GM18867 (cell line): ENCODE data around the gene RRP1.

Experiments used
- ATAC-seq: cut with Tn5 transposase; IDR thresholded peaks from one replicate; pipeline ENCODE4 v1.9.1; 2021; ENCODE audit warnings: mild to moderate bottlenecking, moderate library complexity; ENCODE audit not compliant: unreplicated experiment

RRP1 gene

DNA sequence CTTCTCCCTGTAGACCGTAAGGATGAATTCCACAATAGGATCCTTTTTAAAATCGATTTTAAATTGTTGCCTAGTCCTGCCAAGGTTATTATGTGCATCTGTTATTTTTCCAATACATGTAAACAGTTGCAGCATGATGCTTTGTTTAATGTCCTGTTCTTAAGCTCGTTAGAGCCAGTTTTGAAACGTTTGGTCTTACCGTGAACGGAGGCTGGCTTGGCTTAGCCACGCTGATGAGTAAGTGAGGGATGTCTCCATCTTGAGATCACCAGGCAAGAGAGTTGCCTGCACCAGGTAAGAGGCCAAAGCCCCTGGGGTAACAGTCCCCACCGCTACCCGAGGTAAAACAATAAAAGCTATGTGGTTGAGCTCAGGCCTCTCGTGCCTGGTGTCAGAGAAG lies 30.6 kb upstream of the RRP1 start:
- ATAC-seq, result no peak

DNA sequence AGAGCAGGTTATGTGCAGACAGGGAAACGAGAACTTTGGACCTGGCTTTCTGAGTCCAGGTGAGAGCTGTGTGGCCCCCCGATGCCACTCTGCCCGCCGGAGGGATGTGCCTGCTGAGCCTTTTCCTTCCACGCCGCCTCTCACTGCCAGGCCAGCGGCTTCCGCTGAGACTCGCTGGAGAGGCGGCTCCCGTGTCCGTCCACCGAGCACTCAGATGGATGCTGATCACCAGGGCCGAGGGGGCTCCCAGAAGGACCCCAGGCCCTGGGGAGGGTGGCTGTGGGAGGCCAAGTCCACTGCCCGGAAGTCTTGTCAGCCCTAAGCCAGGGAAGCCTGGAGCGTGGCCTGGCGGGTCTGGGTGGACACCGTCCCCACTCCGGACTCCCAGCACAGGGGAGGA lies 29.7 kb upstream of the RRP1 start:
- ATAC-seq, result no peak

- no peak for ATAC-seq
Measured at GRCh38 chr21:43760391-43760958, 28.9 kb upstream of the RRP1 start.

- ATAC-seq, result no peak
Measured at GRCh38 chr21:43761886-43762285, 27.5 kb upstream of the RRP1 start.

- no peak for ATAC-seq
Measured at GRCh38 chr21:43762303-43763128, 26.9 kb upstream of the RRP1 start.

- ATAC-seq, result no peak
Measured at GRCh38 chr21:43763901-43764523, 25.4 kb upstream of the RRP1 start.

DNA sequence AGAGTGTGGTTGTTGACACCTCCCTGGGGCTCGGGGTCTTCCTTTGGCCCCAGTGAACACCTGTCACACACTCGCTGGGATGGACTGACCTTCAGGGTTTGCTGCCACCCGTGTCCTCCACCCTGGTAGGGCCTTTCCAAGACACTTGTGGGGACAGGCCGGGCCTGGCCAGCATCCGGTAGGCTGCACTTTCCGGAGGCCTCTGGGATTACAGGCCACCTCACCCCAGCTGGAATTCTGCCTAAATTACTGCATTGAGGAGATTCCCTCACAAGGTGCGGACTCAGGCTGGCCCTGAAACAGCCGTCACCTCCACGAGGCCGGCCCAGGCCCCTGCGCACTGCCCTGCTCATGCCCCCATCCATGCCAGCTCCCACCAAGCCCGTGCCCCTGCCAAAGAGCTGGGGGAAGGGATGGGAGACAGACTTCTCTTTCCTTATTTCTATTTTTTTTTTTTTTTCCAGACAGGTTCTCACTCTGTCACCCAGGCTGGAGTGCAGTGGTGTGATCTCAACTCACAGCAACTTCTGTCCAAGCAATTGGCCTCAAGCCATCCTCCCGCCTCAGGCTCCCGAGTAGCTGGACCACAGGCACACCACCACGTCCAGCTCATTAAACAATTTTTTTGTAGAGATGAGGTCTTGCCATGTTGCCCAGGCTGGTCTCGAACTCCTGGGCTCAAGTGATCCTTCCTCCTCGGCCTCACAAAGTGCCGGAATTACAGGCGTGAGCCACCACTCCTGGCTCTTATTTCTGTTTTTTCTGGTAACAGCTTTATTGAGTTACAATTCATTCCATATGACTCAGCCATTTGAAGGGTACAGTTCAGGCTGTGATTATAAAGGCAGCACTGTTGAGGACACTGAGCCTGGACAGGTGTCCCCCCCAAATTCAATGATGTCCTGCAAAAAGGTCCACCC lies 24.5 kb upstream of the RRP1 start:
- no peak for ATAC-seq

- no peak for ATAC-seq
Measured at GRCh38 chr21:43766734-43767497, 22.5 kb upstream of the RRP1 start.

GRCh38 chr21:43767498-43767983 lies 21.8 kb upstream of the RRP1 start:
- no peak for ATAC-seq

GRCh38 chr21:43767984-43768867 lies 21.2 kb upstream of the RRP1 start:
- no peak for ATAC-seq

GRCh38 chr21:43768868-43769167 lies 20.6 kb upstream of the RRP1 start:
- no peak for ATAC-seq

DNA sequence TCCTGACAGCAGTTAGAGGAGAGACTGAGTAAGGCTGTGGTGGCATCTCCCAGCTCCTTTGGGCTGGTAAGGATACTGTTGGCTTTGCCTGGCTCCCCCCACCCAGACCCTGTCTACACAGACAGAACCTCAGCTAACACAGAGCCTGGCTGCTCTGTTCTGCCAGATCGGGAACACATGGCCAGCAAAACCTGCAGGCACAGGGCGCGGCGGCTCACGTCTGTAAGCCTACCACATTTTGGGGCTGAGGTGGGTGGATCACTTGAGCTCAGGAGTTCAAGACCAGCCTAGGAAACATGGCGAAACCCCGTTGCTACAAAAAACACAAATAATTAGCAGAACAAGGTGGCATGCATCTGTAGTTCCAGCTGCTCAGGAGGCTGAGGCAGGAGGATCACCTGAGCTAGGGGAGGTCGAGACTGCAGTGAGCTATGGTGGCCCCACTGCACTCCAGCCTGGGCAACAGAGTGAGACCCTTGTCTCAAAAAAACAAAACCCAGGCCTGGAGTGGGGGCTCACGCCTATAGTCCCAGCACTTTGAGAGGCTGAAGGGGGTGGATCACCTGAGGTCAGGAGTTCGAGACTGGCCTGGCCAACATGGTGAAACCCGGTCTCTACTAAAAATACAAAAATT lies 19.9 kb upstream of the RRP1 start:
- no peak for ATAC-seq

DNA sequence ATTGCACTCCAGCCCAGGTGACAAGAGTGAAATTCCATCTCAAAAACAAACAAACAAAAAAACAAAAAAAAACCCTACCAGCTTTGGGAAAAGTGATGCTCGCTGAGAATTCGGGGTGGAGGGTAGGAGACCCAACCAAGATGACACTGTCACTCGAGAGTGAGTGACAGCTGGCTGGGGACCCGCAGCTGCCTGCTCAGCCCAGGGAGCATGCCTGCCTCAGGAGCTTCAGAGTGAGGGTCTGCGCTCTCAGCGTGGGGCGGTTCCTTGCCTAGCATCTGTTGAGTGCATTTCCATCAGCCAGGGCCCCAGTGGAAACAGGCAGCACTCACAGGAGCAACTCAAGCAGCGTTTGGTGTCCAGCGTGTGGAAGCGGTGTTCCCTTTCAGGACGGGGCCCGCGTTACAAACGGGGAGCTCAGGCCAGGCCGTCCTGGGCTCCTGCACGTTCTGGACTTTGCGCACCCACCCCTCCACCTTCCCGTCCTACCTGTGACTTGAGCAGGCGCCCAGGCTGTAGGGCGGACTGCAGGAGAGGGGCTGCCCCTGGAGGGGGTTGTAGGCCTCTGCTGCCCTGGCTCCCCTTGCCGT lies 19.2 kb upstream of the RRP1 start:
- no peak for ATAC-seq

GRCh38 chr21:43771199-43771675 lies 18.1 kb upstream of the RRP1 start:
- no peak for ATAC-seq

DNA sequence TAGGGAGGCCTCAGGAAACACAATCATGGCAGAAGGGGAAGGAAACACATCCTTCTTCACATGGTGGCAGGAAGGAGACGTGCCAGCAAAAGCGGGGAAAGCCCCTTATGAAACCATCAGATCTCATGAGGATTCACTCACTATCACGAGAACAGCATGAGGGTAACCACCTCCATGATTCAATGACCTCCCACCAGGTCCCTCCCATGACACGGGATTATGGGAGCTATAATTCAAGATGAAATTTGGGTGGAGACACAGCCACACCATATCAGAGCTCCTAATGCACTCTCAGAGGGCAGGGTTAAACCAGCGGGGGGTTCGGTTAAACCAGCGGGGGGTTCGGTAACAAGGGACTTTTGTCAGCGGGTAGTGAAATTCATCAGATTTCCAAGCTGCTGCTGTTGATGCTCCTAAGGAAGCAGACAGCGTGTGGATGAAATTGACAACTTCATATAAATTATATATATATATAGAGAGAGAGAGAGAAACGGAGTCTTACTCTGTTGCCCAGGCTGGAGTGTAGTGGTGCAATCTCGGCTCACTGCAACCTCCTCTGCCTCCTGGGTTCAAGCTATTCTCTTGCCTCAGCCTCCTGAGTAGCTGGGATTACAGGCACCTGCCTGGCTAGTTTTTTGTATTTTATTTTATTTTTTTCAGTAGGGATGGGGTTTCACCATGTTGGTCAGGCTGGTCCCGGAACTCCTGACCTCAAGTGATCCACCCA lies 17.5 kb upstream of the RRP1 start:
- no peak for ATAC-seq

GRCh38 chr21:43772425-43772821 lies 17.0 kb upstream of the RRP1 start:
- ATAC-seq, result no peak

DNA sequence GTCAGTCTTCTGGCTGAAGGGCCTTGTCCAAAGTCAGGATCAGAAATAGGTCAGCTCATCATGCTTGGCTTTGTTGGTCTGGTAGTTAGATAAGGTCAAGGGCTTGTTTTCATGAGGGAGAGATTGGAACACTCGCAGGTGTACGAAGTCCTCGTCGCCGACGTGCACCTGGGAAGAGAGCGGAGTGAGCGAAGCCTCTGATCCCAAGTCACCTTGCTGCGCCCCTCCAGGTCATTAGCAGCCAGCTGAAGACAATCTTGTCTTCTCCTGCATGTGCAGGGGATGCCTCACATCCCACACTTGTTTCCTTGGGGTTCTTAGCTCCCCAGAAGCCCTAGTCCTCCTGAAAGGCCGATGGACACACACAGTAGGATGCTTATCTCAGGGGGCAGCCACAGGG lies 15.2 kb upstream of the RRP1 start:
- no peak for ATAC-seq

GRCh38 chr21:43775190-43775589 lies 14.2 kb upstream of the RRP1 start:
- ATAC-seq, result no peak
